Fibroblast of mammary gland (primary cell): Measurements from ENCODE around the gene GATA6.

ENCODE experiments used
- DNase-seq: peaks from one replicate; pipeline ENCODE4 v3.0.0-alpha.2; 2010; ENCODE audit warnings: low read depth
- H3K4me3 ChIP-seq: 2 replicates; pipeline ENCODE4 v1.5.1; 2011; ENCODE audit warnings: low read depth, mild to moderate bottlenecking, low read length, moderate library complexity; ENCODE audit not compliant: control insufficient read depth
- CTCF ChIP-seq: conservative IDR thresholded peaks from 2 replicates; pipeline ENCODE4 v1.5.1; 2011; ENCODE audit warnings: low read depth, low read length, inconsistent platforms; ENCODE audit not compliant: control insufficient read depth, insufficient read depth

Gene GATA6

GRCh38 chr18:22188559-22189267 lies 19.3 kb downstream of the GATA6 start:
- DNase-seq: no peak
- H3K4me3 ChIP-seq: no peak overlapping the region
- no peak for TF ChIP-seq CTCF

GRCh38 chr18:22189449-22190166 lies 20.2 kb downstream of the GATA6 start:
- no peak overlapping the region for H3K4me3 ChIP-seq
- no peak for DNase-seq
- TF ChIP-seq CTCF: no peak

DNA sequence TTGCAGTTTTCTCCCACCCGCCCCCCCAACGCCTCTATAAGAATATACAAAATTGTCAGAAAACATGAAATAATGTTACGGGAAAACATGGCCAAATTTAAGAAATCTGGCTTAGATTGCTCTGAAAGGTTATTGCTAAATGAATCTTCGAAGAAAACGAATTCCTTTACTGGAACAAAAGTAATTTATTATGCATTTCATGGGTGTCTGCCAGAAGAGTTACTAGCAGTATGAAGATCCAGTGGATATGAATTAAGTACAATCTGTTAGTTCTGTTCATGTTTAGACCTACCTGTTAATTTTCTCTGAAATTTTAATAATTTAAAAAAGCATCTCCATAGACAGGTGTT lies 21.9 kb downstream of the GATA6 start:
- H3K4me3 ChIP-seq: no peak overlapping the region
- no peak for TF ChIP-seq CTCF
- DNase-seq: peak; percentile 49

GRCh38 chr18:22191923-22192322 lies 22.5 kb downstream of the GATA6 start:
- H3K4me3 ChIP-seq: no peak overlapping the region
- no peak for DNase-seq
- TF ChIP-seq CTCF: no peak

DNA sequence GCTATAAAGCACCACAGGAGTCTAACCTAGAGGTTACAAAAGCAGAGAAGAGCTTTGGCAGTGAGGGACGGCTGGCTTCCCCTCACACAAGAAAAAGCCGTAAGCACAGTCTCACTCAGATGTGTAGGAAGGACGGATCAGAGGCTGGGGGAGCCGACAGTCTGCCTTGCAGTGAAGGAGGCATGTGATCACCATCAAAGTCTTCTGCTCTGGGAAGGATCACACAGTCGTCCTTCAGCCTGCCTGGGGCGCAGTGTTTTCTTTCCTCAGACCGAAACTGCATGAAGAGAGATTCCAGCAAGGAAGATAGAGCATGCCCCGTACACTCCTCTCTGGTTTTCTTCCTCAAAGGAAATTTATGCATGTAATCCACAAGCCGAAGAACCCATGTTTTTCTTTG lies 24.1 kb downstream of the GATA6 start:
- H3K4me3 ChIP-seq: no peak overlapping the region
- DNase-seq: no peak
- no peak for TF ChIP-seq CTCF

DNA sequence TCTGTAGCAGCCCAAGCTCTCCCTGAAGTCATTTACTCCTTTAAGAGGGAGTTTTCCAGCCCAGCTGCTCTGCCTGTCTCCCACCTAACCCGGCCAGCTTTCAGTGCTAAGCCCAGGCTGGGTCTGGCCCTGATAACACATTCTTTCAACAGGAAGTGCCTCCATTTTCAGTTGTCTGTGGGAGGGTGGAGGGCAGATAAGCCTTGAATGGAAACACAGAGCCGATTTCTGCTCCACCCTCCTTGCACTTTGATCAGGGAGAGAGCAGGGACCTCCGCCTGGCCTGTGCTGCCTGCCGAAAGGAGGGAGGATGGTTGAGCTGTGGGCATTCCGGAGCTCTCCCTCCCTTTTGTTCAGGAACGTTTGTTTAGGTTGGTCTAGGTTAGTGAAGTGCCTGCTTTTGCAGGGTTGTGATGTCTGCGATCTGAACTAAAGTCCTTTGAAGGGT lies 24.8 kb downstream of the GATA6 start:
- TF ChIP-seq CTCF: no peak
- H3K4me3 ChIP-seq: no peak overlapping the region

More for the DNA sequence above, 24.8 kb downstream of the GATA6 start:
- no peak for DNase-seq
